ENCODE measurements around the gene FN3KRP. TPM values are rescaled to one million over a fixed set of nuclear protein-coding genes. Genes with fewer than 3 reads are reported as not detected.

The FN3KRP gene
- total and polyA plus RNA-seq, 4 donors, result 26.3 to 59.4 (median 41.8) TPM

DNA sequence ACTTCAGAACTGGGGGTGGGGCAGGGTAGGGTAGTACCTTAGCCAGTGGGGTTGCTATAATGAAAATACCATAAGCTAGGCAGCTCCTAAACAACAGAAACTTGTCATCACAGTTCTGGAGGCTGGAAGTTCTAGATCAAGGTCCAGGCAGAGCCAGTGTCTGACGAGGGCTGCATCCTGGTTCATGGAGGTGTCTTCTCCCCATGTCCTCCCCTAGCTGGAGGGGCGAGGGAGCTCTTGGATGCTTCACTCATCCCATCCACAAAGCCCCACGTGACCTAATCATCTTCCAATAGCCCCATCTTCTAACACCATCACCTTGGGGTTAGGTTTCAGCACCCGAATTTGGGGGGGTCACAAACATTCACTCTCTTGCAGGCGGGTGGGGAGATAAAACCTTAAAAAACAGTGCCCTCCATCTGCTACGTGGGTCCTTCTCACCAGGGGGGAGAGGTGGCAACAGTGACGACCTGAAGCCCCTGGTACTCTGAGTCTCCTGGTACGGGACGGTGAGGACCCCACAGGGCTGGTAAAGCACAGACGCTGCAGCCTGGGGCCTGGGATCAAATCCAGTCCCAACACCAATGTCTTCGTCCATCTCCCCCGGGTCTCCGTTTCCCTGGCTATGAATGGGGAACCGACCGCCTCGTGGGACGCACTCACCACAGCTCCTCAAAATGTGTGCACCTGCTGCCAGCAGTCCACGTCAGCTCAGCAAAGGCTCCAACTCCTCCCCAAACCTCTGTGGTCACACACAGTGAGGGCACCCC lies 40.8 kb upstream of the FN3KRP start:
- WGBS (ENCODE audit: insufficient coverage), result 80% methylated on average over 18 of the region's 18 CpGs

DNA sequence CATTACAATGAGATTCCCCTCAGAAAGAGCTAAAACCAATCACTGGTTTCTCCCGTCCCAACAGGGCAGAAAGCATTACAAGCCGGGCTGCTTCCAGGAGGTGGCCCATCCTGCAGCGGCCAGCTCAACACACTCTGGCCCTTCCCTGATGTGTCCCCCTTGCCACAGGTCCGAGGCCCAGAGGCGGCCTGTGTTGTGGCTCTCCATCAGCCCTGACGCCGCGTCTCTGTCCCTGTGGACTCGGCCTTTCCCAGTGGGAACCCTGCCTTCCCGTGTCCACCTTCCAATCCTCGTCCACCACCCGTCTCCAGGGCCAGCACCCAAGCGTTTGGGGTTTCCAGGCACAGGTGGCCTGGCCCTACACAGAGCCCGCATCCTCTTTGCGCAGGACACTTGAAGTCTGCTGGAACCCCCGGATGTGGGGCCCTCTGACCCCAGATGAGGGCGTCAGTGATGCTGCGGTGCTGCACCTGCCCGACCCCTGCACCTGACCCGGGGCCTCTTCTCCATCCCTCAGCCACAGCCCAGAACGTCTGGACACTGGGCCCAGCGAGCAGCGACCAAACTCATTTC lies 39.1 kb upstream of the FN3KRP start:
- no peak overlapping the region for H3K27ac ChIP-seq (ENCODE audit: low read depth, low read length)
- 86% methylated on average over 23 of the region's 23 CpGs for WGBS (ENCODE audit: insufficient coverage)
- no peak overlapping the region for H3K4me3 ChIP-seq (ENCODE audit: low read depth, low read length)
- no peaks in the 10 kb centered on the region for H3K9me3 ChIP-seq (ENCODE audit: control insufficient read depth, insufficient read depth, low read length)
- H3K27me3 ChIP-seq (ENCODE audit: control insufficient read depth, insufficient read depth, low read length), result no peaks in the 10 kb centered on the region
- H3K4me1 ChIP-seq (ENCODE audit: control insufficient read depth, insufficient read depth, low read length), result peaks cover 12% of the 10 kb centered on the region
- H3K36me3 ChIP-seq (ENCODE audit: control insufficient read depth, insufficient read depth, low read length), result peaks cover 21% of the 10 kb centered on the region
- DNase-seq (ENCODE audit: low read depth in 4 of 6, low spot score in 6 of 6), result no peak

More for the DNA sequence above, 40.8 kb upstream of the FN3KRP start:
- Histone ChIP-seq H3K4me1 (ENCODE audit: control insufficient read depth, insufficient read depth, low read length) (peaks cover 12% of the 10 kb centered on the region), H3K9me3 (ENCODE audit: control insufficient read depth, insufficient read depth, low read length) (no peaks in the 10 kb centered on the region), H3K27me3 (ENCODE audit: control insufficient read depth, insufficient read depth, low read length) (no peaks in the 10 kb centered on the region), H3K36me3 (ENCODE audit: control insufficient read depth, insufficient read depth, low read length) (peaks cover 21% of the 10 kb centered on the region), H3K27ac (ENCODE audit: low read depth, low read length) (no peak overlapping the region), H3K4me3 (ENCODE audit: low read depth, low read length) (no peak overlapping the region)
- DNase-seq (ENCODE audit: low read depth in 4 of 6, low spot score in 6 of 6), result no peak

DNA sequence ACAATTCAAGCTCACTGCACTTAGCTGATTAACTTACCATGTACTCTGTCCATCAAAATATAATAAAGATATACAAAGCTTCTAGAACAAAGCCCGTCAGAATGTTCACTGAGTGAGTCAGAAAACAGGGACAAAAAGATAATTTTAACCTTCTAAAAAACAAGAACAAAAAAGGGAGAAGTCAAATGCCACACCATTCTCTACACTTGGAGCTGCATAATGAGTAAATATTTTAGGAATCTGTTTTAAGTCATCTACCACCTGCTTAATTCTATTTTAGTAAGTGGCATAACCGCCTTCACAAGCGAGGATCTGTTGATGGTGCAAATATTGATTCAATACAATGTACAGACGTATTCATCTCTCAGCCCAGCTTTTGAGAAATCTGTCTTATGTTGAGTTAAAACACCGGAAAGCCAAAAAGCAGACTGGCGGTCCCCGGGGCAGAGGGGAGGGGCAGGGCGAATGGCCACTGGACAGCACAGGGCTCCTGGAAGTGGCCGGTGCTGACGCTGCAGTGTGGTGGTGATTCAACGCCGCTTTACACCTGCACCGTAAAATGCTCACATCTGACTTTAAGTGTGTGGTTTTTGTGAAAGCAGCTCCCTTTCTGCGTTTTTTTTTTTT lies 38.1 kb upstream of the FN3KRP start:
- H3K36me3 ChIP-seq (ENCODE audit: control insufficient read depth, insufficient read depth, low read length), result peaks cover 21% of the 10 kb centered on the region
- WGBS (ENCODE audit: insufficient coverage), result 85% methylated on average over 6 of the region's 14 CpGs
- DNase-seq (ENCODE audit: low read depth in 4 of 6, low spot score in 6 of 6), result no peak
- H3K4me1 ChIP-seq (ENCODE audit: control insufficient read depth, insufficient read depth, low read length), result peaks cover 12% of the 10 kb centered on the region
- H3K27me3 ChIP-seq (ENCODE audit: control insufficient read depth, insufficient read depth, low read length), result no peaks in the 10 kb centered on the region
- no peak overlapping the region for H3K27ac ChIP-seq (ENCODE audit: low read depth, low read length)
- no peaks in the 10 kb centered on the region for H3K9me3 ChIP-seq (ENCODE audit: control insufficient read depth, insufficient read depth, low read length)
- no peak overlapping the region for H3K4me3 ChIP-seq (ENCODE audit: low read depth, low read length)

DNA sequence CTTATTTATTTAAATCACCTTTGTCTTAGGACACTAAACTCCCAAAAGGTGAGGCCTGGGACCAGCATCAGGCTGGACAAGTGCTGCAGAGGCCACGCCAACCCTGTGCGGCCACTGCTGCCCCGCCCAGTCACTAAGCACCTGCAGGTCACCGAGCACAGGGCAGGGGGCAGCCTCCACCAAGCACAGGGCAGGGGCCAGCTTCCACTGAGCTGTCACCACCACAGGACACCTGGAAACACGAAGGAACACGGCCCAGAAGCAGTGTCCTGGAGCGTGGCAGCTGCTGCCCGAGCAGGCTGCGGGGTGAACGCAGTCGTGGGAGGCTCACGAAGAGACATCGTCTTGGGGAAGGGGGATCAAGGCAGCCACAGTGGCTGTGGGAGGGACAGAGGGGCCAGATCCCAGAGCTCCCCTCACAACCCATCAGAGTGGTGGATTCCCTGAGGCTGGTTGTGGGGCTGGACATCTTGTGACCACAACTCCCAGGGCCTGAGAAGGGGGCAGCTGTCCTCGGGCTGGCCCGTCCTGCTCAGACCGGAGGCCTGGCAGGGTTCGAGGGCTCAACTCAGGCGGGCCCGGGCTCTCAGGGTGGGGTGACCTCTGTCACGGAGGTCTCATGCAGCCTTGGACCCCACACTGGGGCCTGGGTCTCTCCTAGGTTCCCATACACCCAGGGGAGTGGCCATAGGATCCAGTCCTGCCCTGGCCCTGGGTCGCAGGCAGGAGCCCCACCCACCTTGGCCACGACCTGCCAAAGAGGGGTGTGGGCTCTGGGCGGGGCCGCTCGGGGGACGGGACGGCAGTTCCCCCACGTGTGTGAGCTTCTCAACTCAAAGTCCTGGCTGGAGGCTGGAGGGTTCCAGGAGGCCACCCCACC lies 36.7 kb upstream of the FN3KRP start:
- Histone ChIP-seq H3K27me3 (ENCODE audit: control insufficient read depth, insufficient read depth, low read length) (no peaks in the 10 kb centered on the region), H3K27ac (ENCODE audit: low read depth, low read length) (no peak overlapping the region), H3K9me3 (ENCODE audit: control insufficient read depth, insufficient read depth, low read length) (no peaks in the 10 kb centered on the region), H3K36me3 (ENCODE audit: control insufficient read depth, insufficient read depth, low read length) (peaks cover 27% of the 10 kb centered on the region), H3K4me3 (ENCODE audit: low read depth, low read length) (no peak overlapping the region), H3K4me1 (ENCODE audit: control insufficient read depth, insufficient read depth, low read length) (peaks cover 9% of the 10 kb centered on the region)
- 85% methylated on average over 27 of the region's 28 CpGs for WGBS (ENCODE audit: insufficient coverage)
- no peak for DNase-seq (ENCODE audit: low read depth in 4 of 6, low spot score in 6 of 6)

DNA sequence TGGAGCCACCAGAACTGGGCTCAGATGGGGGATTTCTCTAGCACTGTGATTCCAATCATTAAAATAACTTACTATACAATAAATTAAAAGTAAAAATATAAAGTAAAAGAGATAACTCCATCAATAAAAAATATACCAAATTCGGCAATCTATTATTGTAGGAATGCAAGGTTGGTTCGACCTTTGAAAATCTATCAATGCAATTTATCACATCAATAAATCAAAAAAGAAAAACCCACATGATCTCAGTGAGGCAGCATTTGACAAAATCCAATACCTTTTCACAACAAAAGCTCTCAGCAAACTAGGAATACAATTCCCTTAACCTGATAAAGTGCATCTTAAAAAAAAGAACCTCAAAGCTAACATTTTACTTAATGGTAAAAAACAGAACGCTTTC lies 35.0 kb upstream of the FN3KRP start:
- H3K9me3 ChIP-seq (ENCODE audit: control insufficient read depth, insufficient read depth, low read length), result no peaks in the 10 kb centered on the region
- no peaks in the 10 kb centered on the region for H3K27me3 ChIP-seq (ENCODE audit: control insufficient read depth, insufficient read depth, low read length)
- H3K4me3 ChIP-seq (ENCODE audit: low read depth, low read length), result no peak overlapping the region
- H3K27ac ChIP-seq (ENCODE audit: low read depth, low read length), result no peak overlapping the region
- peaks cover 3% of the 10 kb centered on the region for H3K4me1 ChIP-seq (ENCODE audit: control insufficient read depth, insufficient read depth, low read length)
- no CpG with 5 or more reads among the region's 3 CpGs for WGBS (ENCODE audit: insufficient coverage)
- DNase-seq (ENCODE audit: low read depth in 4 of 6, low spot score in 6 of 6), result no peak
- H3K36me3 ChIP-seq (ENCODE audit: control insufficient read depth, insufficient read depth, low read length), result peaks cover 26% of the 10 kb centered on the region

DNA sequence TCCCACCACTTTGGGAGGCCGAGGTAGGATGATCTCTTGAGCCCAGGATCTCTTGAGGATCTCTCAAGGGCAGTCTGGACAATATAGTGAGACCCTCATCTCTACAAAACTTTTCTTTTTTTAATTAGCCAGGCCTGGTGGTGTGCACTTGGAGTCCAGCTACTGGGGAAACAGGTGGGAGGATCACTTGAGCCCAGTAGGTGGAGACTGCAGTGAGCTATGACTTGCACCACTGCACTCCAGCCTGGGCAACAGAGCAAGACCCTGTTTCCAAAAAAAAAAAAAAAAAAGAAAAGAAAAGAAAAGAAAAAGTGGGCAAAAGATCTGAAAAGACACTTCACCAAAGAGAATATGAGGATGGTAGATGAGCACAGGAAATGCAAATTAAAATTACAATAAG lies 33.0 kb upstream of the FN3KRP start:
- no peak overlapping the region for H3K4me3 ChIP-seq (ENCODE audit: low read depth, low read length)
- 100% methylated on average over 1 of the region's 1 CpG for WGBS (ENCODE audit: insufficient coverage)
- H3K9me3 ChIP-seq (ENCODE audit: control insufficient read depth, insufficient read depth, low read length), result no peaks in the 10 kb centered on the region
- H3K27me3 ChIP-seq (ENCODE audit: control insufficient read depth, insufficient read depth, low read length), result no peaks in the 10 kb centered on the region
- no peak overlapping the region for H3K27ac ChIP-seq (ENCODE audit: low read depth, low read length)
- no peak for DNase-seq (ENCODE audit: low read depth in 4 of 6, low spot score in 6 of 6)
- H3K36me3 ChIP-seq (ENCODE audit: control insufficient read depth, insufficient read depth, low read length), result peaks cover 26% of the 10 kb centered on the region
- H3K4me1 ChIP-seq (ENCODE audit: control insufficient read depth, insufficient read depth, low read length), result peaks cover 14% of the 10 kb centered on the region

DNA sequence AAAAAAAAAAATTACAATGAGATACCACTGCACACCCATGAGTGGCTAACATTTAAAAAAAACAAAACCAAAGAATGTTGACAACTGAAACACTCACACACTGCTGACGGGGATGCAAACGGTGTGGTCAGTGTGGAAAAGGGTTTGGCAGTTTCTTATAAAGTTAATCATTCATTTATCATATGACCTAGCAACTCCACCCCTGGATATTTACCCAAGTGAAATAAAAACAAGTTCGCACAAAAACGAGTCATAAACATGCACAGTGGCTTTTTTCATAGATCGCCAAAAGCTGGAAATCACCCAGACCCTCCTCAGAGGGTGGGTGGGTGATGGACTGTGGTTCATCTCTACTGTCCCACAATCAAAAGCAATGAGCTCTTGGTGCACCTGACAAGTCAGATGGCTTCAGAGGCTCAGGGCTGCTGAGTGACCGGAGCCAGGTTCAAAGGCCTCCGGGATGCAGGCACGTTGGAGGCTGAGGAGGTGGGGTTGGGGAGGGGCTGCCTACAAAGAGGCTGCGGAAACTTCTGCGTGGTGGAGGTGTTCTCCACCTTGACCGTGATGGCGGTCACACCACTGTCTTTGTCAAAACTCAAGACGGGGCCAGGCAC lies 32.2 kb upstream of the FN3KRP start:
- H3K4me1 ChIP-seq (ENCODE audit: control insufficient read depth, insufficient read depth, low read length), result peaks cover 14% of the 10 kb centered on the region
- DNase-seq (ENCODE audit: low read depth in 4 of 6, low spot score in 6 of 6), result no peak
- 94% methylated on average over 8 of the region's 13 CpGs for WGBS (ENCODE audit: insufficient coverage)
- no peaks in the 10 kb centered on the region for H3K27me3 ChIP-seq (ENCODE audit: control insufficient read depth, insufficient read depth, low read length)
- H3K4me3 ChIP-seq (ENCODE audit: low read depth, low read length), result no peak overlapping the region
- H3K36me3 ChIP-seq (ENCODE audit: control insufficient read depth, insufficient read depth, low read length), result peaks cover 30% of the 10 kb centered on the region
- no peaks in the 10 kb centered on the region for H3K9me3 ChIP-seq (ENCODE audit: control insufficient read depth, insufficient read depth, low read length)
- no peak overlapping the region for H3K27ac ChIP-seq (ENCODE audit: low read depth, low read length)

DNA sequence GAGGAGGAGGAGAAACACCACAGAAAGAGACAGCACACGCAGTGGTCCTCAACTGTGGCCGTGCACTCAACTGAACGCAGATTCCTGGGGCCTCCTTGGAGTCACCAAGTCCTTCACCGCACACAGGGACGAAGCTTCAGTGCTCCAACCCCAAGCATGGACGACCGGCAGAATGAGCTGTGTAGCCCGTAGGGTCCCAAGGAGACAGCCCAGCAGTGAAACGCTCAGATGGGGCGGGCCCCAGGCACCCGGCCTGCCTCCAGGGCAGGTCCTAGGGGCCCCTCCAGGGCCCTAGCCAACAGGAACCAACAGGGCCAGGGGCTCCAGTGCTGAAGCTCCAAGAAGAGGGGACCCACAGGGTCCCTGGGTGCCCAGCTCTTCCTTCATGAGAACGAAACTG lies 31.2 kb upstream of the FN3KRP start:
- no peaks in the 10 kb centered on the region for H3K9me3 ChIP-seq (ENCODE audit: control insufficient read depth, insufficient read depth, low read length)
- no peak for DNase-seq (ENCODE audit: low read depth in 4 of 6, low spot score in 6 of 6)
- H3K27me3 ChIP-seq (ENCODE audit: control insufficient read depth, insufficient read depth, low read length), result no peaks in the 10 kb centered on the region
- no peak overlapping the region for H3K4me3 ChIP-seq (ENCODE audit: low read depth, low read length)
- no peak overlapping the region for H3K27ac ChIP-seq (ENCODE audit: low read depth, low read length)
- WGBS (ENCODE audit: insufficient coverage), result 80% methylated on average over 12 of the region's 12 CpGs
- H3K4me1 ChIP-seq (ENCODE audit: control insufficient read depth, insufficient read depth, low read length), result peaks cover 14% of the 10 kb centered on the region
- peaks cover 23% of the 10 kb centered on the region for H3K36me3 ChIP-seq (ENCODE audit: control insufficient read depth, insufficient read depth, low read length)

Data from spinal cord (tissue), 10 donors.